ENCODE measurements around the gene TMEM125.

The TMEM125 gene

GRCh38 chr1:43269627-43270375 lies at the start of gene TMEM125:
Gene TMEM125 (plus strand): TSS chr1:43269983. CDS start chr1:43272723, 2,740 bp downstream.
- no peak for DNase-seq (ENCODE audit: low spot score)

- DNase-seq (ENCODE audit: low spot score), result no peak
Observed at GRCh38 chr1:43220905-43221778, 48.6 kb upstream of the TMEM125 start.

GRCh38 chr1:43221797-43222196 lies 48.0 kb upstream of the TMEM125 start:
- no peak for DNase-seq (ENCODE audit: low spot score)

GRCh38 chr1:43222879-43223278 lies 46.9 kb upstream of the TMEM125 start:
- DNase-seq (ENCODE audit: low spot score), result no peak

GRCh38 chr1:43225168-43225567 lies 44.6 kb upstream of the TMEM125 start:
- no peak for DNase-seq (ENCODE audit: low spot score)

GRCh38 chr1:43227143-43227764 lies 42.5 kb upstream of the TMEM125 start:
- peak; percentile 92 for DNase-seq (ENCODE audit: low spot score)

GRCh38 chr1:43229826-43230780 lies 39.7 kb upstream of the TMEM125 start:
- no peak for DNase-seq (ENCODE audit: low spot score)

- DNase-seq (ENCODE audit: low spot score), result no peak
Observed at GRCh38 chr1:43232074-43232473, 37.7 kb upstream of the TMEM125 start.

- peak; percentile 44 for DNase-seq (ENCODE audit: low spot score)
Observed at GRCh38 chr1:43232482-43232881, 37.3 kb upstream of the TMEM125 start.

- DNase-seq (ENCODE audit: low spot score), result no peak
Observed at GRCh38 chr1:43233631-43234030, 36.2 kb upstream of the TMEM125 start.

GRCh38 chr1:43234267-43234666 lies 35.5 kb upstream of the TMEM125 start:
- DNase-seq (ENCODE audit: low spot score), result no peak

- no peak for DNase-seq (ENCODE audit: low spot score)
Observed at GRCh38 chr1:43235040-43235439, 34.7 kb upstream of the TMEM125 start.

- DNase-seq (ENCODE audit: low spot score), result no peak
Observed at GRCh38 chr1:43235451-43236121, 34.2 kb upstream of the TMEM125 start.

GRCh38 chr1:43237121-43237520 lies 32.7 kb upstream of the TMEM125 start:
- DNase-seq (ENCODE audit: low spot score), result no peak

- DNase-seq (ENCODE audit: low spot score), result peak; percentile 91
Observed at GRCh38 chr1:43238085-43238484, 31.7 kb upstream of the TMEM125 start.

GRCh38 chr1:43238991-43239469 lies 30.8 kb upstream of the TMEM125 start:
- no peak for DNase-seq (ENCODE audit: low spot score)

GRCh38 chr1:43239484-43239883 lies 30.3 kb upstream of the TMEM125 start:
- DNase-seq (ENCODE audit: low spot score), result no peak

GRCh38 chr1:43241413-43241836 lies 28.4 kb upstream of the TMEM125 start:
- DNase-seq (ENCODE audit: low spot score), result no peak

- DNase-seq (ENCODE audit: low spot score), result no peak
Observed at GRCh38 chr1:43243299-43243698, 26.5 kb upstream of the TMEM125 start.

GRCh38 chr1:43246466-43247213 lies 23.1 kb upstream of the TMEM125 start:
- no peak for DNase-seq (ENCODE audit: low spot score)
